Measurements from ENCODE around the gene PNLDC1.
"Not testable (repeated sequence)": the region's sequence is repeated elsewhere in the genome, so short reads cannot be mapped to it uniquely, and the experiment has no call there.

The PNLDC1 gene

DNA sequence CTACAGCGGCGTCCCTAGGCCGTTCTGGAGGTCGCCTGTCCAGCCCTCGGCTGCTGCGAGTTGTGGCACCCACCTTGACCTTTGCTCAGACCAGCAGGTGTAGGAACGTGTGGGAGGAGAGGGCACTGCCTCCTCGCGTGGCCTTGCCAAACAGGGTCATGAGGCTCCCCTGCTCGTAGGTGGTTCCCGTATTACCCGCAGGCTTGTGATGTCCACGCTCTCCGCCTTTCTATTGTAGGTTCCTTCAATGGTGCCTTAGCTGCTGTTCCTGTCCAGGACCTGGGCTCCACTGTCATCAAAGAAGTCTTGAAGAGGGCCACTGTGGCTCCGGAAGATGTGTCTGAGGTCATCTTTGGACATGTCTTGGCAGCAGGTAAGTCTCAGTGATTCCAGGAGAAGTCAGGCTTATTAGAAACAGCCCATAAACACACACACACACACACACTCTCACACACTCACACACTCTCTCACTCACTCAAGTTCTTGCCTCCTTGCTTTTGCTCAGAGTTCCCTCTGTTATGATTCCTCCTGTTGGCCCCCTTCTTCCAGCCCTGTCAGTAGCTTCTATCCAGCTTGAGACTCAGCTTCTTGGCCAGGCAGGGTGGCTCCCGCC is 37.3 kb upstream of the PNLDC1 start:
- H3K9me3 Mint-ChIP-seq: no peaks in the 10 kb centered on the region
- H3K27ac Mint-ChIP-seq: peak overlapping the region; percentile 98
- H3K36me3 Mint-ChIP-seq: peaks cover 37% of the 10 kb centered on the region
- H3K4me1 Mint-ChIP-seq: peaks cover 30% of the 10 kb centered on the region
- peak; percentile 28 for ATAC-seq
- peak overlapping the region; percentile 96 for H3K4me3 Mint-ChIP-seq
- H3K27me3 Mint-ChIP-seq: no peaks in the 10 kb centered on the region

DNA sequence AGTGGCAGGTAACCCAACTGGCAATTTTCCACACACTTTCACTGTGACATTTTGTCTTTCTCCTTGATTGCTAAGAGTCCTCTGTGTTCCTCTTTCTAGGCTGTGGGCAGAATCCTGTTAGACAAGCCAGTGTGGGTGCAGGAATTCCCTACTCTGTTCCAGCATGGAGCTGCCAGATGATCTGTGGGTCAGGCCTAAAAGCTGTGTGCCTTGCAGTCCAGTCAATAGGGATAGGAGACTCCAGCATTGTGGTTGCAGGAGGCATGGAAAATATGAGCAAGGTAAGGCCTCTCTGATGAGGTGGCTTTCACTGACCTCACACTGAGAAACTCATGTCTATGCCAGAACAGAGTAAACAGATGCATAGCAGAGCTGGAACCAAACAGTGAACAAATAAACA is 33.2 kb upstream of the PNLDC1 start:
- peaks cover 69% of the 10 kb centered on the region for H3K36me3 Mint-ChIP-seq
- ATAC-seq: no peak
- peak overlapping the region; percentile 37 for H3K27ac Mint-ChIP-seq
- no peak overlapping the region for H3K4me3 Mint-ChIP-seq
- no peaks in the 10 kb centered on the region for H3K9me3 Mint-ChIP-seq
- H3K27me3 Mint-ChIP-seq: no peaks in the 10 kb centered on the region
- peaks cover 13% of the 10 kb centered on the region for H3K4me1 Mint-ChIP-seq

DNA sequence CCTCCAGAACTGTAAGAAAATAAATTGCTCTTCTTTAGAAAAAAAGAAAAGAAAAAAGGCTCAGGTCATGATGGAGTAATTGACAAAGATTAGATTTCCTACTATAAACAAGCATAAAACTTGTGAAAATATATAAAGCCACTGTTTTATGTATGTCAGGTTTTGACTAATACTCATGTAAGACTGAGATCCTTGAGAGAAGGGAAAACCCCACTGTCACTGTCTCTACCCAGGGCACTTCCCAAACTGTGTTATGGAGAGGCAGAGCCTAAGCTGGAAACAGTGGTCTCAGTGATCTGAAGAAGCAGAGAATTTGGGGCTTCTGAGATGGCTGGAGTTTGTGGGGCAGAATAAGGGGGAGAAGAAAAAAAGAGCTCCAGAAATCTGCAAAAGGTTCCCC is 30.6 kb upstream of the PNLDC1 start:
- Mint-ChIP-seq H3K4me1 (peaks cover 5% of the 10 kb centered on the region), H3K27me3 (no peaks in the 10 kb centered on the region), H3K27ac (no peak overlapping the region), H3K36me3 (peaks cover 70% of the 10 kb centered on the region), H3K4me3 (no peak overlapping the region), H3K9me3 (no peaks in the 10 kb centered on the region)
- no peak for ATAC-seq

DNA sequence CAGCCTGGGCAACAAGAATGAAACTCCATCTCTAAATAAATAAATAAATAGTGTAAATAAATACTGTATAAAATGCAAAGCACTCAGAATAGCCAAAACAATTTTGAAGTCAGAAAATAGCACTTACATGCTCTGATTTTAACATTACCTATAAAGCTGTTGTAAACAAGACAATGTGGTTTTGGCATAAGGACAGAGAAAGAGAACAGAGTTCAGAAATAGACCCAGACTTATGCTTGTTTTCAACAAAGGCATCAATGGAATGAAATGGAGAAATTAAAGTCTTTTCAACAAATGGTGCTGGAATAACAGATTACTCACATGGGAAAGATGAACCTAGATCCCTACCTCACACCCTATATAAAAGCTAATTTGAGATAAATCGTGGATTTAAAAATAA is 27.9 kb upstream of the PNLDC1 start:
- Mint-ChIP-seq H3K36me3 (peaks cover 77% of the 10 kb centered on the region), H3K27me3 (no peaks in the 10 kb centered on the region), H3K9me3 (no peaks in the 10 kb centered on the region), H3K4me1 (no peaks in the 10 kb centered on the region), H3K4me3 (no peak overlapping the region), H3K27ac (no peak overlapping the region)
- ATAC-seq: no peak

DNA sequence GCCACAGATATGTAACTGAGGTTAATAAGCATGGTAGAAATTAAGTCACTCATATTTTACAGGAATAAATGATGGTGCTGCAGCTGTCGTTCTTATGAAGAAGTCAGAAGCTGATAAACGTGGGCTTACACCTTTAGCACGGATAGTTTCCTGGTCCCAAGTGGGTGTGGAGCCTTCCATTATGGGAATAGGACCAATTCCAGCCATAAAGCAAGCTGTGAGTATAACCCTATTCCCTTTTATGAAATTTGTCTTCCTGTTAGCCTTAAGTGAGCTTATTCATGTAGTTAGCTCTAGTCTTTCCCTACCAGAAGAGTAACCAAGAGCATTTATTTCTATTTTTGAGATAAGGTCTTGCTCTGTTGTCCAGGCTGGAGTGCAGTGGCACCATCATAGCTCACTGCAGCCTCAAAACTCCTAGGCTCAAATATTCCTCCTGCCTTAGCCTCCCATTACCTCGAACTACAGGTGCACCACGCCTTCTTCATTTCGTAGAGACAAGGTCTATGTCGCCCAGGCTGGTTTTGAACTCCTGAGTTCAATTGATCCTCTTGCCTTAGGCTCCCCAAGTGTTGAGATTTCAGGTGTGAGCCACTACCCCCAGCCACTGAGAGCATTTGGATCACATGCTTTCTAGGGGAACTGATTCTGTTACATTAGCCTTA is 22.7 kb upstream of the PNLDC1 start:
- Mint-ChIP-seq H3K36me3 (peaks cover 68% of the 10 kb centered on the region), H3K4me1 (peaks cover 6% of the 10 kb centered on the region), H3K9me3 (no peaks in the 10 kb centered on the region), H3K27me3 (no peaks in the 10 kb centered on the region), H3K4me3 (no peak overlapping the region), H3K27ac (no peak overlapping the region)
- no peak for ATAC-seq

DNA sequence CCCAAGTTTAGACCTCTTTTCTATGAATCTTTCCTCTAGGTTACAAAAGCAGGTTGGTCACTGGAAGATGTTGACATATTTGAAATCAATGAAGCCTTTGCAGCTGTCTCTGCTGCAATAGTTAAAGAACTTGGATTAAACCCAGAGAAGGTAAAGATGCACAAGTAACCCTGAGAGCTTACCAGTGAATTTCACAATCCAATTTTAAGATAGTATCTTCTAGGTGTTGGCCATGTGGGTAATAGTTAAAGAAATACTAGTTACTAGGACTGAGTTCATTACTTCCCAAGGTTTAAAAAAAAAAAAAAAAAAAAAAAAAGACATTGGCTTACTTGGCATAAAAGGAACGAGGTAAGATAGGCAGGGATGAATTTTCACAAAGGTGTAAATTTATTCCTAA is 21.9 kb upstream of the PNLDC1 start:
- Mint-ChIP-seq H3K27me3 (no peaks in the 10 kb centered on the region), H3K27ac (no peak overlapping the region)
- no peak for ATAC-seq

DNA sequence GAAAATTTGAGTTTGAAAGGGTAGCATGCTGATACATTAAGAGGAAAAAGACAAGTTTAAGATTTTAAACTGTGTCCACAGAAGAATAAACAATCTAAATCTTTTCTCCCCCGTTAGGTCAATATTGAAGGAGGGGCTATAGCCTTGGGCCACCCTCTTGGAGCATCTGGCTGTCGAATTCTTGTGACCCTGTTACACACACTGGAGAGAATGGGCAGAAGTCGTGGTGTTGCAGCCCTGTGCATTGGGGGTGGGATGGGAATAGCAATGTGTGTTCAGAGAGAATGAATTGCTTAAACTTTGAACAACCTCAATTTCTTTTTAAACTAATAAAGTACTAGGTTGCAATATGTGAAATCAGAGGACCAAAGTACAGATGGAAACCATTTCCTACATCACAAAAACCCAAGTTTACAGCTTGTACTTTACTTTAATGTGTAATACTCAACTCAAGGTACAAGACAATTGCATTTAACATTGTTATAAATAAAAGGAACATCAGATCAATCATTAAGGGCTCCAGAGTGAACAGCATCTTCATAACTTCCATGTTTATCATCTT is 21.5 kb upstream of the PNLDC1 start:
- no peaks in the 10 kb centered on the region for H3K27me3 Mint-ChIP-seq
- H3K9me3 Mint-ChIP-seq: no peaks in the 10 kb centered on the region
- H3K4me1 Mint-ChIP-seq: peaks cover 14% of the 10 kb centered on the region
- no peak overlapping the region for H3K4me3 Mint-ChIP-seq
- ATAC-seq: no peak
- H3K36me3 Mint-ChIP-seq: peaks cover 75% of the 10 kb centered on the region
- H3K27ac Mint-ChIP-seq: no peak overlapping the region

More for the DNA sequence above, 21.9 kb upstream of the PNLDC1 start:
- Mint-ChIP-seq H3K9me3 (no peaks in the 10 kb centered on the region), H3K36me3 (peaks cover 74% of the 10 kb centered on the region), H3K4me3 (no peak overlapping the region), H3K4me1 (peaks cover 13% of the 10 kb centered on the region)

DNA sequence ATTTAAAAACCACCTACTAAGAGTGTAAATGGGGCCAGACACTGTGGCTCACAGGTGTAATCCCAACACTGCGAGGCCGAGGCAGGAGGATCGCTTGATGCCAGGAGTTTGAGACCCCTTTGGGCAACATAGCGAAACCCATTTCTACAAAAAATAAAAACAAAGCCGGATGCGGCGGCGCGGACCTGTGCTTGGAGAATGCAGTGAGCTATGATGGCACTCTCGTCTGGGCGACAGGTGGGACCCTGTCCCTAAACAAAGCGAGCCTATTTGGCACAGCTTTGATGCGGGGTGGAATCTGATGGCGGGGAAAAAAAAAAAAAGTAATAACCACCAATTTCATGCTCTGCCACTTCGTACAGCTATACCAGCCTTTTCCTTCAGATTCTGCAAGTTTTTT is 11.8 kb upstream of the PNLDC1 start:
- Mint-ChIP-seq H3K9me3 (no peaks in the 10 kb centered on the region), H3K36me3 (peaks cover 41% of the 10 kb centered on the region), H3K4me1 (peaks cover 51% of the 10 kb centered on the region), H3K27me3 (no peaks in the 10 kb centered on the region), H3K4me3 (peak overlapping the region; percentile 94), H3K27ac (peak overlapping the region; percentile 80)
- no peak for ATAC-seq

DNA sequence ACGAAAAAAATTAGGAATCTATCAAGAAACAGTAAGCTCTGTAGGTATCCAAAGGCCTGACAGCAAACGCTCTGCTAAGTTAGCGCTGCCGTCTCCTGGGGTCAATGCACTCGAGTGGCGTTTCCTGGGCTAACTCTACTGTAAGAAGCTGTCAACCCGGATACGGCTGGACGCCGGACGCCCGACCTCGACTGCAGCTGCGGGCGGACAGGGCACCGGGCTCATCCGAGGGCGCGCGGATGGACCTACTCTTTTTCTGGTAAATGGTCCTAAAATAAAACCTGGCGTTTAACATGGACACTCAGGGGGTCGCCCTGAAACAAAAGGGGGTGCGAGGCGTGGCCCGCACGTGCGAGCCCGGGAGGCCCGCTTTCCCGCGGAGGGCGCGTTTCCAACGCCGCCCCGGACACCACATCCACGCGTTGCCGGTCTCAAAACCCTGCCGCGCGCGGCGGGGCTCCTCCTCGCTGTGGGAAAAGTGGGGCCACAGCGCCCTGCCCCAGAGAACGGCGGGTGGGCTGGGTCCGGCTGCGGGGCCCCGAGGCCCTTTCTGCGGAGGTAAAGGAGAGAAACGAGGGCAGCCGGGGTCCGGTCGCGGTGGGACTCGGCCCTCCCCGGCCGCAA is 11.2 kb upstream of the PNLDC1 start:
- H3K4me3 Mint-ChIP-seq: peak overlapping the region; percentile 94
- peaks cover 41% of the 10 kb centered on the region for H3K36me3 Mint-ChIP-seq
- peak; percentile 2 for ATAC-seq
- H3K4me1 Mint-ChIP-seq: peaks cover 51% of the 10 kb centered on the region
- peak overlapping the region; percentile 80 for H3K27ac Mint-ChIP-seq
- no peaks in the 10 kb centered on the region for H3K9me3 Mint-ChIP-seq
- no peaks in the 10 kb centered on the region for H3K27me3 Mint-ChIP-seq

DNA sequence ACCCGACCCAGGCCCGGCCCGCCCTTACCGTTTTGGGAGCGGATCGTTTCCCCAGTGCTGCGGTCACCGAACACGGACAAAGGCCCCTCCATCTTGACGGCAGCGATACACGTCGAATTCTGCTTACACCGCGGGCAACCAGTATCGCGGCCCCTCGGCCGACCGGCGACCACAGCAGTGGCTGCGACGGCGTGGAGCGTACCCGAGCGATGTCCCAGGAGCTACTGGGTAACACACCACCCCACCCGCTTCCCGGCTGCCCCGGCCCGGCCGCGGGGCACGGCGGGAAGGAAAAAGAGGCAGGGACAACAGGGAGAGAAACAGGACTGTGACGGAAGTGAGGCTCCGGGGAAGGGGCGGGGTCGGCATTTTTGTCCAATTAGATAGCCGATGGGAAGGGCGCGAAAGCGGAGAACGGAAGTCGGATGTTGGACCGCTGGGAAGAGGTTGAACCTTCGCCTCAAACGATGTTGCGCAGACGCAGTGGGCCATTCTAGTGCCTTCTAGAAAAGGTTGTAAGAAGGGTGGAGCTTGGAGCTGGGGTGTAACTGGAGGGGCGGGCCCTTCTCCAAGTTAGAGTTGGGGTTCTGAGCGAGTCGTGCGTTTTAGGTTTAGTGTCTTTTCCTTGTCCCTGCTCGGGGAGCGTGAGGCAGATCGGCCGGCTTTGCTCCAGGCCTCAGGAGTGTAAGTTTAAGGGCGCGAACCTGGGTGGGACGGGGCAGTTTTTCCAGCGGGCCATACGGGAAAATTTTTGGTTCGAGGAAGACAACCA is 10.5 kb upstream of the PNLDC1 start, which contains the start of gene TCP1:
Gene TCP1 (minus strand): TSS at position 226 of the 772 bp plus-strand sequence. CDS start 134 bp downstream, at position 92.
- Mint-ChIP-seq H3K27me3 (no peaks in the 10 kb centered on the region), H3K36me3 (peaks cover 40% of the 10 kb centered on the region), H3K27ac (peak within 1 kb of the TSS; percentile 80), H3K9me3 (no peaks in the 10 kb centered on the region), H3K4me1 (peaks cover 52% of the 10 kb centered on the region), H3K4me3 (peak within 1 kb of the TSS; percentile 94)
- peak; percentile 93 for ATAC-seq

DNA sequence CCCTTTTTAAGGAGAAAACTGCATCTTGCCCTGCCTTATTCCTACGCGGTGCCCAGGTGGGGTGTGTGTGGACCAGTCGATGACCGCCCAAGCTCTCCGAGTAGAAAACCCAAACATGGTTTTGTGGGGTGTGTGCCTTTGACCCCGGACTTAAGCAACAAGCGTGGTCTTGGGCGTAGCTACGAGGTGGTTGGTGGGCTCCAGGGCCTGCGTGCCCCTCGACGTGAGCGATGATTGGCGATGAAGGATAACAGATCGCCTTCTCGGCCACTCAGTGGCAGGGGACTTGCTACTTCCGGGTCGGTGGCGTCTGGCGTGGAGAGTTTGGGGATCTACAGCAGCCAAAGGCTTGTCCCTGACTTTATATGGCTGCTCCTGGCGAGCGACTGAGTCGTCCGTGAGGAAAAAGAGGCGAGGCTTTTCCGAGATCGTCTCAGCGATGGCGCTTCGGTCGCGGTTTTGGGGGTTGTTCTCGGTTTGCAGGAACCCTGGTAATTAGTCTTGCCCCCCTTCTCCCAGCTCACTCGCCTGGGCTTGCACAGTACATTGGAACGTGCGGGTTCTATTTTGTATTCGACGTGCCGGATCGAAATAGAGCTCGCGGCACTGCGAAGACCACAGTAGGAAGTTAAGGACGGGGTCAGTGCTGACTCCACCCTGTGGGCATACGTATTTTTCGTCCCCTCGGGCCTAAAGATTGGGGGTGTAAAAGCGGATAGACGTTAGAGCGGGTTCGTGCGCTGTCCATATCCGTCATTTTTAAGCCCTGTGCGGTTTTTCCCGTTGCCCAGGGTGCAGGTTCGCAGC is 9.7 kb upstream of the PNLDC1 start, which contains the start of gene MRPL18:
Gene MRPL18 (plus strand): TSS at position 319 of the 807 bp plus-strand sequence. CDS start 121 bp downstream, at position 440.
- Mint-ChIP-seq H3K4me3 (peak within 1 kb of the TSS; percentile 94), H3K36me3 (peaks cover 35% of the 10 kb centered on the region), H3K27me3 (no peaks in the 10 kb centered on the region), H3K27ac (peak within 1 kb of the TSS; percentile 80), H3K4me1 (peaks cover 47% of the 10 kb centered on the region), H3K9me3 (no peaks in the 10 kb centered on the region)
- ATAC-seq: peak; percentile 94

DNA sequence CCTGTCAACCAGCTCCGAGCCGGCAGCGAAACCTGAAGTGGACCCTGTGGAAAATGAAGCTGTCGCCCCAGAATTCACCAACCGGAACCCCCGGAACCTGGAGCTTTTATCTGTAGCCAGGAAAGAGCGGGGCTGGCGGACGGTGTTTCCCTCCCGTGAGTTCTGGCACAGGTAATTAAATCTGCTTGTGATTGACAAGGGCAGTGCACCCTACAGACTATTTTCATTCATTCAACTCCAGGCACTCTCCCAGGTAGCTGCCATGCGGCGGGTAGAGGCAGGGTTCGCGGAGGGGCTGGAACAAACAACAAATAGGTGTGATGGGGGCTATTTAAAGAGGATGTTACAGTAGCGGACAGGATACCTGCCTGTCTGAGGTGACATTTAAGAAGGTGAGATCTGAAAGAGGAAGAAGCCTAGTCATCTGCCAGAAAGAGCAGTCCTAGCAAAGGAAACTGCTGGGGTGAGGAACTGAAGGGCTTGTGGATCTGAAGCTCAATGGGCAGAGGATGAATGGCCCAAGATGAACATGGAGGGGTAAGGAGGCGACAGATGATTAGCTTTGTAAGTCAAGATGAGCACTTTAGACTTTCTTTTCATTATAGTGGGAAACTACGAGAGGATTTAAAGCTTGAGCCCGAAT is 9.0 kb upstream of the PNLDC1 start:
- Mint-ChIP-seq H3K4me1 (peaks cover 52% of the 10 kb centered on the region), H3K4me3 (peak overlapping the region; percentile 94), H3K9me3 (no peaks in the 10 kb centered on the region), H3K27me3 (no peaks in the 10 kb centered on the region), H3K27ac (peak overlapping the region; percentile 80), H3K36me3 (peaks cover 39% of the 10 kb centered on the region)
- no peak for ATAC-seq

DNA sequence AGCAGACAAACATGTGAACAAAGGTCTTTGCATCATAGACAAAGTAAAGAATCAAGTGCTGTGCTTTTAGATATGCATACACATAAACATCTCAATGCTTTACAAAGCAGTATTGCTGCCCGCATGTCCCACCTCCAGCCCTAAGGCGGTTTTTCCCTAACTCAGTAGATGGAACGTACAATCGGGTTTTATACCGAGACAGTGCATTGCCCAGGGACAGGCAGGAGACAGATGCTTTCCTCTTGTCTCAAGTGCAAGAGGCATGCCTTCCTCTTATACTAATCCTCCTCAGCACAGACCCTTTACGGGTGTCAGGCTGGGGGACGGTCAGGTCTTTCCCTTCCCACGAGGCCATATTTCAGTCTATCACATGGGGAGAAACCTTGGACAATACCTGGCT is 5.1 kb upstream of the PNLDC1 start:
- H3K27me3 Mint-ChIP-seq, H3K27ac Mint-ChIP-seq, ATAC-seq, H3K9me3 Mint-ChIP-seq, H3K4me3 Mint-ChIP-seq: not testable (repeated sequence)
- Mint-ChIP-seq H3K36me3 (peaks cover 54% of the 10 kb centered on the region), H3K4me1 (peaks cover 42% of the 10 kb centered on the region)

DNA sequence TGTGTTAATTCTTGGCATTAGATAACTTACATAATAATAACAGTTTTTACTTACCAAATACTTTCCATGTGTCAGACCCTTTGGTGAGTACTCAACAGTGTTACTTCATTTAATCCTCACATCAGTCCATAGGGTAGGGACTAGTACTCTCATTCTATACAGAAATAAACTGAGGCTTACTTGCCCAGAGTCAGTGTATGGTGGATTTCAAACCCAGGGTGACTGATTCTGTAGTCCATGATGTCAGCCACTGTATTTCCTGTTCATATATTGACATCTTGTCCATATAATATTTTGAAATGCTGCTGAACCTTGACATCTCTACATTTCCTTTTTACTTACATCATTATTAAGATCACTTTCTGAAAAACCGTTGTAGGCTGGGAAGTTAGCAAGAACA is 2.5 kb upstream of the PNLDC1 start:
- H3K9me3 Mint-ChIP-seq: no peaks in the 10 kb centered on the region
- H3K4me3 Mint-ChIP-seq: no peak overlapping the region
- no peak overlapping the region for H3K27ac Mint-ChIP-seq
- no peak for ATAC-seq
- H3K4me1 Mint-ChIP-seq: peaks cover 25% of the 10 kb centered on the region
- H3K36me3 Mint-ChIP-seq: peaks cover 48% of the 10 kb centered on the region
- H3K27me3 Mint-ChIP-seq: no peaks in the 10 kb centered on the region

All from stimulated activated memory B cell treated with anti-CD40 and anti-IgM and Interleukin-4, amounts not matched to agents 10 μg/mL and 1 μg/mL and 100 μg/mL, for 72 hours (primary cell).